HUDEP-2 (cell line): Measurements from ENCODE around the gene USP50.
"Not testable (repeated sequence)": the region's sequence is repeated elsewhere in the genome, so short reads cannot be mapped to it uniquely, and the experiment has no call there.

Experiments
- DNase-seq, 76 experiments: peaks; one replicate each; lab custom pipeline; 2025; ENCODE audit not compliant: unreplicated experiment in 76 of 76; lab: John Stamatoyannopoulos, UW

USP50 gene

DNA sequence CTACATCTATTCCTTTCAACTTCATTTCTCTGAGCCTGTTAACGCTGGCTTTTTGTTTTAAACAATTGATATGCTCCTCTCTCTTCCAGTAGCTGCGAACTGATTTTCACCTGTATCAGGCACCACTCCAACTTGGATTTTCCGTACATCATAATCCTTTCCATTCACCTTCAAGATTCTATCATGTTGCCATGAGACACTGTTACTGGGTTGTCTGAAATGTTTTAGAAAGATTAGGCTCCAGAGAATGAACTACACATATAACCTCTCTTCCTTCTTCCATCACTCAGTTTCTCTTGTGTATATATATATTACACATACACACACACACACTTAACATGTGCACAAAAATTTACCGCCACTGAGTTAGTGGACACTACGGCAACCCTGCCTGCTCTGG, at the start of gene USP50:
Gene USP50 (minus strand): TSS at position 101 of the 400 bp plus-strand sequence. CDS start 141 bp downstream, outside the sequence.
- no peak for DNase-seq

DNA sequence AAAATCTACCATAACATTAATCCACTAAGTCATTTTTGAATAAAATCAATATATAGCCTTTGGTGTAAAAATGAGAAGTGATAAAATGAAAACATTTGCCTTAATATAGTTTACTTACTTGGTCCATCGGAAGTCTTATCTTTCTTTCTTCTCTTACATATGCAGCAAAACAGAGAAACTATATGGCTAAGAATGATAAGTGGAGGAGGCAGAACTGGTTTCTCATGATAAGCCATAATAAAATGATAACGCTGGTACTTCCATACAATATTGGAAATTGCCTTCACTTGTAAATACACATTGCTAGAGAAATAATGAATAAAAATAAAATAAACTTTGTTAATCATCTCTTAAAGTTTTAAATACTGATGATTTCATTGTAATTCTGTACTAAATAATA, 47.8 kb upstream of the USP50 start:
- DNase-seq: peak in 34 of 76 experiments; percentile 6 to 86 (median 54)

DNA sequence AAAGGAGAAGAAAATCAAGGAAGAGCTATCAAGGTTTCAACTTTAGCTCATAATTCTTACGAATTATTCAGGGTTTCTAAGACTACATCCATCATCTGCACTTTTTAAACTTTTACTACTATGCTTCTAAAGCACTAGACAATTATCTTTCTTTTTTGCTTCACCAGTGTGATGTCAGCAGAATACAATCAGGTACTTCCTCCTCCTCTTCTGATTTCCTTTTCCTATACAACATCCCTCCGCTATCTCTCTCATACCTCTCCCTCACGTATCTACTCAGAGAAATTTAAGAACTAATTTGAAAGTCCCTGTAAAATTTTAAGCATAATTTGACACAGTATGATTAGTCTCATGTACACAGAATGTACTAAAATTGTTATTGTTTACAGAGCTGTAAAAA, 47.3 kb upstream of the USP50 start:
- peak in 8 of 76 experiments; percentile 9 to 66 (median 20) for DNase-seq

DNA sequence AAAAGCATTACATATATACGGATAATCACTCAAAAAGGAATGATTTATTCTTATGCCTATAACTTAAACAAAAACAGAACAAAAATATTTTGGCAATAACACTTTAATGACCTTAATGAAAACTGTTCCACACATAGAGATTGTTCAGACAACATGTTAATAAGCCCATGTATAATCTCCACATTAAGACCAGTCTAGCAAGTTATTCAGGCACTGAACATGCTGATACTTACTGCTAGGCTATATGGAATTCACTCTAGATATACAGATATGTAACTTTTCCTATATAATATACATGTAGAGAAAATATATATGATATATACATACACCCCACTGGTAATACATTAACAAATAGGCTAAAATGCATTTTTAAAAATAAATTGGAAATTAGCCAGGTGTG, 43.8 kb upstream of the USP50 start:
- no peak for DNase-seq

DNA sequence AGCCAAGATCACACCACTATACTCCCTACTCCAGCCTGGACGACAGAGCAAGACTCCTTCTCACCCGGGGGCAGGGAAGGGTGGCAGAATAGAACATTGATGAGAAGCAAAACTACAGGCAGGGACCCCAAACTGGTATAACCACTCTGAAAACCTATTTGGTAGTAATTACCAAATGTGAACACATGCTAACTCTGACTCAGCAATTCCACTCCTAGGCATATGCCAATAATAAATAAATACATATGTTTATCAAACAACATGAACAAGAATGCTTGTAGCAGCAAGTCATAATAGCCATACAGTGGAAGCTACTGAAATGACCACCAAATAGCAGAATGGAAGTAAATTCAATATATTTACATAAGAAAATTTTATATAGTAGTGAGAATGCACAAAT, 31.0 kb upstream of the USP50 start:
- no peak for DNase-seq

DNA sequence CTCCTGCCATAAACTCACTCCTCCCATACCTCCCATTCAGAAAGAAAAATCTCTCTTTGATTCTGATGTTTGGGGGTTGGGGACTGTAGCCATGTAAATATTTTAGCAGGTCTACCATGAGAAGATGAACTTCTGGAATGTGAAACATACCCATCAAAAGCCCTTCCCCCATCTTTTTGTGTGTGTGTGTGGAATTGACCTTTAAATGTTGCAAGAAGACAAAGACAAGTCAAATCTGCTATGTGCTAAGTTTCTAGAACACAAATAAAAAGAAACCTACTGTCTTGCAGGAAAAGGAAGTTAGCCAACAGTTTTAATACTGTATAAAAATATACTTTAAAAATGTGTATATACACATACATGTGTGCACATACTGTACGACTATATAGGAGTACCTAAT, 29.7 kb upstream of the USP50 start:
- no peak for DNase-seq

DNA sequence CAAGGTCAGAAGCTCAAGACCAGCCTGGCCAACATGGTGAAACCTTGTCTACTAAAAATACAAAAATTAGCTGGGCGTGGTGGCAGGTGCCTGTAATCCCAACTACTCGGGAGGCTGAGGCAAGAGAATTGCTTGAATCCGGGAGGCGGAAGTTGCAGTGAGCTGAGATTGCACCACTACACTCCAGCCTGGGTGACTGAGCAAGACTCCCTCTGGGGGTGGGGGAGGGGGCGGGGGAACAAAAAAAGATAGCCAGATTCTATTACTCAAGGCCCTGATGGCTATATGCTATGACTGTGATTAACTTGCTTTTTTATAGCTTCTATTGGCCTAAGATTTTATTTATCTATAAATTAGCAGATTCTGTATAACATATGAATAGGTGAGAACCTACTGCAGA, 27.4 kb upstream of the USP50 start:
- not testable (repeated sequence) for DNase-seq

DNA sequence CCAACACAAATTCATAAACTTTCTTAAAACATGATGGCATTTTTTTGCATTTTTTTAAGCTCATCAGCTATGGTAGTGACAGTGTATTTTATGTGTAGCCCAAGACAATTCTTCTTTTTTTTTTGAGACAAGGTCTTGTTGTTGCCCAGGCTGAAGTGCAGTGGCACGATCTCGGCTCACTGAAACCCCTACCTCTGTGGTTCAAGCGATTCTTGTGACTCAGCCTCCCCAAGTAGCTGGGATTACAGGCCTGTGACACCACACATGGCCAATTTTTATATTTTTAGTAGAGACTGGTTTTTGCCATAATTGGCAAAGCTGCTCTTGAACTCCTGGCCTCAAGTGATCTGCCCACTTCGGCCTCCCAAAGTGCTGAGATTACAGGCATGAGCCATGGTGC, 17.3 kb upstream of the USP50 start:
- DNase-seq: no peak

DNA sequence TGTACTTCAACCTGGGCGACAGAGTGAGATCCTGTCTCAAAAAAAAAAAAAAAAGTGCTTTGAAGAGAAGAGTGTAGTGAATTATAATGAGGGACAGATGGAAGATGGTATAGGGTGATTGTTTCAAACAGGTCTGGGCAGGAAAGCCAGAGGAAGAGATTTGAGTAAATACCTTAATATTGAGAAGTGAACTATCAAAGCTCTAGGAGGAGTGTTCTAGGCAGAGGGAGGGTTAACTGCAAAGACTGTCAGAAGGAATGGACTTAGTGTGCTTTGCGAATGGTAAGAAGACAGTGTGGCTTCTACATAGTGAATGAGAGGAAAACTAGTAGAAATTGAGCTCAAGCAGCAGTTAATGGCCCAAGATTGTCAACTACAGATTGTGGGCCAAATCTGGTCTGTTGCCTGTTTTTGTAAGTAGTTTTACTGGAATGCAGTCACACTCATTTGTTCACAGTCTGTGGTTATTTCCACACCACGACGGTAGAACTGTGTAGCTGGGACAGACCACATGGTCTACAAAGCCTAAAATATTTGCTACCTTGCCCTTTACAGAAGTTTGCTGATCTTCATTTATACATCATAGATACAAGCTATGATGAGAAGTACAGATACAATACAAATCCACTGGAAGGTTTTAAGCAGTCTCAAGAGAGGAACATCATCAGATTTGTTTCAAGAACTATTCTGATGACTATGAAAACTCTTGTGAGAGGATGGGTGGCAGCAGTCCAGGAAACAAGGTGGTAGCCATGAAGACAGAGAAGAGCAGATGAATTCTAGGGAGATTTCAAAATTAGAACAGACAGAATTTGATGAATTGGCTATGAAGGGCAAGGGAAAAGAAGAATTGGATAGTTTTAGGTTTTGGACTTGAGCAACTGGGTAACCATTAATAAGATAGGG, 16.5 kb upstream of the USP50 start:
- no peak for DNase-seq

DNA sequence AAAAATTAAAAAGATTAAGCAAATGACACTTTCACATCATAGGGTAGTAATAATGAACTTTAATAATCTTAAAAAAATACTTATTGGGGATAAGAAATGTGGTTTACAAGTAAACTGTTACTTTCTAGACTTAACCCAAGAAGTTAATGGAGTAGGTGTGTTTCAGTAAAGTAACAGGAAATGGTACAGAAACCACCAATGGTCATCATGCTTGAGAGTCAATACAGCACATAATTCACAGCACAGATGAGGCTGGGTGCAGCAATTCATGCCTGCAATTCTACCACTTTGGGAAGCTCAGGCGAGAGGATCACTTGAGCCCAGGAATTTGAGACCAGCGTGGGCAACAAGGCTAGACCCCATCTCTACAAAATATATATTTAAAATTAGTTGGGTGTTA, 11.5 kb upstream of the USP50 start:
- no peak for DNase-seq

DNA sequence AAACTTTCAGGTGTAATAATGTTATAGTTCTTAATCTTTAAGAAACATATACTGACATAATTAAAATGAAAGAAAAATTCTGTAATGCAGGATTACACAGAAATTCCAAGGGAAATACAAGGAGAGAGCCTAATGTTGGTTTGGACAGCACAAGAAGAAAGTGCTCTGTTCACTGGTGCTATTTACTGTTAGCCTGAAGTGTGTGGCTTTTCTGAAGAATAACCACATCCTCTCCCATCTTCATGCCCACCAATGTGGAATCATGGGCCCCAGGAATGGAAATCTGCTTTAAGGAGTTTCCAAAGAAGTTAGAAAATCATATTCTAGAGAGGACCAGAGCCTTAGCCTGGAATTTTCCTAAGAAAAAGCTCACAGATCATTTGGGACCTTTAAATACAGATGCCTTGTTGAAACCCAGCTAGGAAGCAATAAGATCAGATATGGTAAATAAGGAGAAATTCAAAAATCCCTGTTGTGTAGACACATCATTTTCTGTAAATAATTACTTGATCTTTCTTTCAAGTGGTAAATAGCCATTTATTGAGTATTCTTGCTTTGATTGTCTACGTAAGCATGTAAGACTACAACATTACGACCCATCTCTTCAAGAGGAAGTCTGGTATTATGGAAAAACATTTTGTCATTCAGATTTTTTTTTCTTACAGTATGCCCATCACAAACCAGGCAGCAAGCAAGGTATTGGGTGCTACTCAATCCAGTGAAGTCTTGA, 10.3 kb upstream of the USP50 start:
- no peak for DNase-seq

DNA sequence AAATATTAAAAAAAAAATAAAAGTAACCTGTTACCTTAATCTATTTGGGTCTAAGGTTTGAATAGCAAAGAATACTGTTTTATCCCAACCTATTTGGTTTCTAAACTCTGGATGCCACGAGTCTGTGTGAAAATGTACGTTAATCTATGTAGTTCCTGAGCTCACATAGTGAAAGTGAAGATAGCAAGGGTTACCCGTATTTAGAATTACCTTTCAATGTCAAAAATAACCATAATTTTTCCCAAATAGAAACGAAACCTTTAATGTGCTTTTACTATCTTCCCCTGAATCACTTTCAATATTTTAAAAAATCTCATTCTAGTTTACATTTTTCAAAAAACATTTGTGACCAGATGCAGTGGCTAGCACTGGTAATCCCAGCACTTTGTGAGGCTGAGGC, 5.8 kb upstream of the USP50 start:
- no peak for DNase-seq

DNA sequence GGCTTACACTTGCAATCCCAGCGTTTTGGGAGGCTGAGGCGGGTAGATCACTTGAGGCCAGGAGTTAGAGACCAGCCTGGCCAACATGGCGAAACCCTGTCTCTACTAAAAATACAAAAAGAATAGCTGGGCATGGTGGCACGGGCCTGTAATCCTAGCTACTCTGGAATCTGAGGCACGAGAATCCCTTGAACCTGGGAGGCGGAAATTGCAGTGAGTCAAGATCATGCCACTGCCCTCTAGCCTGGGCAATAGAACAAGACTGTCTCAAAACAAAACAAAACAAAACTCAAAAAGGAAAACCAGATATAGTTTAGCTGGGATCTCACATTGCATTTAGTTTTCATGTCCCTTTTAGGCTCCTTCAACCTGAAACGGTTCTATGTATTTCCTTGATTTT, 2.9 kb upstream of the USP50 start:
- no peak for DNase-seq

DNA sequence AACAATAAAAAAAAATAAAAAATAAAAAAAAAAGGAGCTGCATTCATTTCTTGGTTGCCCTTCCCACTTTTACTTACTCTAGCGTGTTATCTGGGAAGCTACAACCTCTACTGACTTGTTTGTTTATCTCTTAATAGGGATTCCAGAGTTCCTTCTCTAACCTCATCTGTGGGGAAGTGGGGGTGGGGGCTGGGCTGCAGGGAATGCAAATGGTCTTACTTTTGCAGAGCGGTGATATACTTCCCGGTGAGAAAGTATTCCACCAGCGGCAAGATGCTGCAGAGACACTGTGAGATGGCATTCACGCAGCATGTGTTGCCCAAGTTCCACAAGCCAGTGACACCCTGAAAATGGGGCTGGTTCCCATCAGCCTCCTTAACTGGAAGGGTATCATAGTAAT, 2.1 kb downstream of the USP50 start:
- DNase-seq: no peak

DNA sequence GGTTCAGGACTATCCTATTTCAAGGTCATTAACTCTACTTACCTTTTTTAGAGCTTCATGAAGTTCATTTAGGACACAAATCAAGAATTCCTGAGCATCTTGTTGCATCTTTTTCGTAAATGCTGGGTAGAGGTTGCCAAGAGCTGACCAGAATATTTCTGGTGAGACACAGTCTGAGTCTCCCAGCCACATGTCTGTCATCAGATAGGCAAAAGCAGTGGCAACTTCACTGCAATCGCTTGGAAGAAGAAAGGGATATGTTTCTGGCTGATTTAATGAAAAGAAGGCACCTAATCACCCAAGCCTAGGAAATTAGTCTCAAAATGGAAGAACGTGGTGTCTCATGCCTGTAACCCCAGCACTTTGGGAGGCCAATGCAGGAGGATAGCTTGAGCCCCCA, 2.9 kb downstream of the USP50 start:
- no peak for DNase-seq

DNA sequence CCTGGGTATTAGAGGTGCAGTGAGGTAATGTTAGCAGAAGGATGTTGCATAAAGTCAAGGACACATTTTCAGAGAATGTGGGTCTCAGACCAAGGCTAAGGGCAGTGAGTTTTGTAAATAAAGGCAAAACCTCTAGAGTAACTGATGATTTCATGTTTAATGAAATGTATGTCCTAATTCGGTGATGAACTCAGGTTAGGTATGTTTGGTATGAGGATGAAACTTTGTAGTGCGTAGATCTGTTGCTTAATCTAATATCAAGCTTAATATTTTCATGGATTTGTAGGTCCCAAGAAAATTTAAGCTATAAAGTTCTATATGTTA, 3.6 kb downstream of the USP50 start:
- DNase-seq: no peak

DNA sequence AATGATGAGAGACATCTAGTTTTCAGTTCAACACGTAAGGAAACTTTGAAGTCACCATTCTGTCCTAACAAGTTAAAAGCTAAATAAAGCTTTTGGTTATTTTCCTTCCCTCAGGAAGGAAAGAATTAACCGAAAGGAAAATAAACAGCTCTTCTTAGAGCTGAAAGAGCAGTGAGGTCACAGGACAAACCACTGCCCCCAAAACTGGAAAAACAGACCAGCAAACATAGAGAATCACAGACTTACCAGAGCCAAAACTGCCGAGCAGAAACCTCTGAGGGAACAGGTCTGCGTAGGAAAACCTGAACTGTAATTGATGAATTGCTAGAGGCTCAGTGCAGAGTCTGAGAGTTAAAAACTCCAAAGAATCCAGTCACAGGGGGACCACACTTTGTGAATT, 14.7 kb downstream of the USP50 start:
- DNase-seq: no peak

DNA sequence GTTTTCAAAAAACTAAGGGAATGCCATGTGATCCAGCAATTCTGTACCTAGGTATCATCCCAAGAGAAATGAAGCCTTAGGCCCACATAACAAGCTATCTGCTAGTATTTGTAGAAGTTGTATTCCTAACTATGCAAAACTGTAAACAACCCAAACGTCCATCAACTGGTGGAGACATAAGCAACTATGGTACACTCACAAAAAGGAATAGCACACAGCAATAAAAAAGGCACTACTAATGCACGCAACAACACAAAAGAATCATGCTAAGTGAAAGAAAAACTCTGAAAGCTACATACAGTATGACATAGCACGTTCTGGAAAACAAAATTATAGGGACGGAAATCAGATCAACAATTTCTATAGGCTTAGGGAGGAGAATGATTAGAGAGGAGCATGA, 15.3 kb downstream of the USP50 start:
- no peak for DNase-seq

DNA sequence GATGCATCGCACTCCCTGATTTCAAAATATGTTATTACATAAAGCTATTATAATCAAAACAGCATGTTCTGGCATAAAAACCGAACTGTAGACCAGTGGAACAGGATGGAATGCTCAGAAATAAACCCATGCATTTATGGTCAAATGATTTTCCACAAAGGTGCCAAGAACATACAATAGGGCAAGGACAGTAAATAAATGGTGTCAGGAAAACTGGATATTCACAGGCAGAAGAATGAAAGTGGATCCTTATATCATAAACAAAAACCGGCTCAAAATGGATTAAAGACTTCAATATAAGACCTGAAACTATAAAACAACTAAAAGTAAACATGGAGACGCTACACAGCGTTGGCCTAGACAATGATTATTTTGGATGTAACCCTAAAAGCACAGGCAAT, 22.6 kb downstream of the USP50 start:
- no peak for DNase-seq

DNA sequence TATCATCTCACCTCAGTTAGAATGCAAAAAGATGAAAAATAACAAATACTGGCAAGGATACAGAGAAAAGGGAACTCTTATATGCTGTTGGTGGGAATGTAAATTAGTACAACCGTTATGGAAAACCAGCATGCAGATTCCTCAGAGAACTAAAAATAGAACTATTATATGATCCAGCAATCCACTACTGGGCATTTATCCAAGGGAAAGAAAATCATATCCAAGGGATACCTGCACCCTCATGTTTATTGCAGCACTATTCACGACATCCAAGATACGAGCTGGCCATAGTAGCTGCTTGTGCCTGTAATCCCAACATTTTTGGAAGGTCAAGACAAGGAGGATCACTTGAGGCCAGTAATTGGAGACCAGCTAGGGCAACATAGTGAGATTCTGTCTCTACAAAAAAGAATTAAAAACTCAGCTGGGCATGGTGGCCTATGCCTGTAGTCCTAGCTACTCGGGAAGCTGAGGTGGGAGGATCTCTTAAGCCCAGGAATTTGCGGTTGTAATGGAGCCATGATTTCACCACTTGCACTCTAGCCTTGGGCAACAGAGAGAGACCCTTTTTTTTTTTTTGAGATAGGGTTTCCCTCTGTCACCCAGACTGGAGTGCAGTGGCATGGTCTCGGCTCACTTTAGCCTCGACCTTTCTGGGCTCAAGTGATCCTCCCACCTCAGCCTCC, 26.6 kb downstream of the USP50 start:
- DNase-seq: no peak

DNA sequence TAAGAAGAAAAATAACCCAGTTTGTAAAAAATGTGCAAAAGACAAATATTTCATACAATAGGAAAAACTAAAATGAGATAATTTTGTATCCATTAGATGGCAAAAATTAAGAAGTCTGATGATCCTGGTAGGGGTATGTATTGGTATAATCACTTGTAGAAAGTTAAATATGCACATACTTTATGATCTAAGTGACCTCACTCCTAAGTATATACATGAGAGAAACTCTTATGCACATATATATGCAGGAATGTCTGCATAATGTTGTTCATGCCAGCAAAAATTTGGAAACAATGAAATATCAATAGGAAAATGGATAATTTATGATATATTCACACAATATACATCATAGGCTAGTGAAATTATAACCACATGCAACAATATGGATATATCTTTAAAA, 33.5 kb downstream of the USP50 start:
- DNase-seq: no peak

DNA sequence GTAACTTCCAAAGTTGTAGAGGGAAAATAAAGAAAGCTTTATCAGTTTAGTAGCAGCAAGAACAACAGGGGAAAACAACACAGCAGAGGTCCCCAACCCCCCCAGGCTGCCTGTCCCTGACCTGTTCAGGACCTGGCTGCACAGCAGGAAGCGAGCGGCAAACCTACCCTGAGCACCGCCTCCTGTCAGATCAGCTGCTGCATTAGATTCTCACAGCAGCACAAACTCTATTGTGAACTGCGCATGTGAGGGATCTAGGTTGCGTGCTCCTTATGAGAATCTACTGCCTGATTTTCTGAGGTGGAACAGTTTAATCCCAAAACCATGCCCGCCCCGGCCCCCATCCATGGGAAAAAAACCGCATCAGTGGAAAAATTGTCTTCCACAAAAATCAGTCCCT, 40.3 kb downstream of the USP50 start:
- DNase-seq: no peak
